HepG2 (cell line): ENCODE data around the gene MFSD11. TPM values are rescaled to one million over a fixed set of nuclear protein-coding genes. Genes with fewer than 3 reads are reported as not detected.

Source experiments
- ATAC-seq: fragments of 200-7000 bp; cut with Tn5 transposase; 3 replicates; pipeline ENCODE4 v1.9.1; 2020; ENCODE audit warnings: mild to moderate bottlenecking, moderate library complexity
- BruUV-seq: library from RNA; stranded (reverse); fragments of 400-500 nt; replicated peaks from 2 replicates; lab custom pipeline; 2021; lab: Mats Ljungman, UMichigan
- CTCF ChIA-PET: fragments of 300-600 bp; formaldehyde crosslinking; extraction: SDS; loops from one replicate; lab custom pipeline; 2021; ENCODE audit warnings: low total read pairs, inconsistent platforms, low intra/inter-chr PET ratio; lab: Yijun Ruan, JAX
- POLR2A ChIA-PET: fragments of 350-600 bp; sonication (Branson Sonifier 250); formaldehyde crosslinking; loops from one replicate; lab custom pipeline; 2020; ENCODE audit warnings: antibody characterized with exemption, inconsistent platforms; lab: Yijun Ruan, JAX
- DNase-seq: peaks from one replicate; pipeline ENCODE4 v3.0.0-alpha.2; 2015; ENCODE audit warnings: low spot score
- FAIRE-seq: peaks from 3 replicates; lab custom pipeline; 2011; peaks lifted over from hg19 to GRCh38; lab: Jason Lieb, UNC
- H2AFZ ChIP-seq: one replicate; pipeline ENCODE4 v1.6.1; 2011; ENCODE audit warnings: low read length, inconsistent platforms
- H3K27ac ChIP-seq: fragments of 300-600 bp; 3 replicates; pipeline ENCODE4 v1.8.0; 2011; ENCODE audit warnings: mixed run types, mild to moderate bottlenecking, mixed read lengths, low read length, inconsistent platforms; ENCODE audit not compliant: insufficient read depth; ENCODE audit errors: extremely low read length
- H3K27me3 ChIP-seq, 2 experiments: fragments of 200-600 bp in 1 of 2; 2 replicates in 1 of 2; 3 replicates in 1 of 2; pipeline versions ENCODE4 v1.6.0 to v1.8.0; 2011; ENCODE audit warnings: low read length in 2 of 2, mild to moderate bottlenecking in 2 of 2, moderate library complexity in 2 of 2, inconsistent platforms in 1 of 2; ENCODE audit not compliant: insufficient read depth in 2 of 2, control insufficient read depth in 1 of 2
- H3K36me3 ChIP-seq, 2 experiments: fragments of 200-600 bp in 1 of 2; replicated peaks in 1 of 2; 2 replicates in 1 of 2; 3 replicates in 1 of 2; pipeline versions ENCODE4 v1.5.1 to v1.8.0; 2011; ENCODE audit warnings: low read length in 2 of 2, inconsistent platforms in 1 of 2; ENCODE audit not compliant: insufficient read depth in 2 of 2, control insufficient read depth in 1 of 2
- H3K4me1 ChIP-seq: 2 replicates; pipeline ENCODE4 v1.5.1; 2012; ENCODE audit warnings: low read length, inconsistent platforms; ENCODE audit not compliant: insufficient read depth
- H3K4me2 ChIP-seq: 2 replicates; pipeline ENCODE4 v1.6.0; 2011; ENCODE audit warnings: low read depth, low read length, inconsistent platforms
- H3K4me3 ChIP-seq, 3 experiments: fragments of 200-600 bp in 1 of 3; sonication (generic), shearing (Covaris generic) in 1 of 3; replicated peaks in 1 of 3; 2 replicates each; pipeline ENCODE4 v1.5.1; 2011 to 2016; ENCODE audit warnings: low read length in 3 of 3, inconsistent platforms in 2 of 3, low read depth in 2 of 3, mild to moderate bottlenecking in 2 of 3, control low read depth in 1 of 3, mixed read lengths in 1 of 3; ENCODE audit not compliant: insufficient read depth in 1 of 3
- H3K79me2 ChIP-seq: one replicate; pipeline ENCODE4 v1.6.1; 2011; ENCODE audit warnings: low read length, inconsistent platforms; ENCODE audit not compliant: insufficient read depth
- H3K9ac ChIP-seq: 2 replicates; pipeline ENCODE4 v1.6.0; 2011; ENCODE audit warnings: mild to moderate bottlenecking, low read depth, low read length, inconsistent platforms; ENCODE audit not compliant: insufficient read depth
- H3K9me3 ChIP-seq: 2 replicates; pipeline ENCODE4 v1.5.1; 2012; ENCODE audit warnings: mild to moderate bottlenecking, low read length
- H4K20me1 ChIP-seq: 2 replicates; pipeline ENCODE4 v1.6.0; 2011; ENCODE audit warnings: inconsistent platforms, mild to moderate bottlenecking, low read length, moderate library complexity; ENCODE audit not compliant: insufficient read depth
- ATAD3A ChIP-seq: sonication (generic); formaldehyde crosslinking; IDR thresholded peaks from 2 replicates; pipeline ENCODE4 v1.4.0; 2020; ENCODE audit warnings: missing genetic modification reagents
- FOXJ3 ChIP-seq: sonication (generic); formaldehyde crosslinking; IDR thresholded peaks from 2 replicates; pipeline ENCODE4 v1.4.0; 2020; ENCODE audit warnings: missing genetic modification reagents, mild to moderate bottlenecking, borderline replicate concordance
- POLR2AphosphoS2 ChIP-seq: IDR thresholded peaks from 2 replicates; pipeline ENCODE4 v1.6.1; 2011; ENCODE audit warnings: low read depth, low read length, improper control_type of control experiment
- ZNF503 ChIP-seq: sonication (generic); formaldehyde crosslinking; IDR thresholded peaks from 2 replicates; pipeline ENCODE4 v1.4.0; 2020; ENCODE audit warnings: missing genetic modification reagents
- ZNF567 ChIP-seq: sonication (generic); formaldehyde crosslinking; IDR thresholded peaks from 2 replicates; pipeline ENCODE4 v1.8.1; 2023; ENCODE audit warnings: mild to moderate bottlenecking, missing genetic modification reagents, borderline replicate concordance
- WGBS: methylation state at CpG from one replicate; pipeline ENCODE4 v1.1.6; 2017; ENCODE audit warnings: low lambda C conversion rate; 5-methylcytosine and 5-hydroxymethylcytosine counted together
- in situ Hi-C: cut with HindIII; loops from 2 replicates; pipeline ENCODE4 v1.10.0; 2017; ENCODE audit warnings: low pct_unique_long_range_greater_than_20kb; ENCODE audit not compliant: extremely low pct_ligation_motif_present
- intact Hi-C: fragments of 100-400 bp; cut with micrococcal nuclease; formaldehyde crosslinking; loops from one replicate; pipeline ENCODE4 v1.10.0; 2022; ENCODE audit not compliant: unreplicated experiment
- polyA plus RNA-seq, 8 experiments: library from polyadenylated mRNA; depleted of rRNA in 3 of 8; stranded (reverse) in 7 of 8; unstranded in 1 of 8; fragments of >200 nt; fragmentation: Illumina TruSeq in 4 of 8; extraction: Trizol in 4 of 8; gene quantifications; 2 replicates each; pipeline versions ENCODE4 v1.2.1 to v1.2.3, GENCODE V29; 2011 to 2016; ENCODE audit warnings: low read depth in 4 of 8, missing spikeins in 1 of 8, mixed read lengths in 1 of 8; ENCODE audit not compliant: insufficient read depth in 1 of 8
- total RNA-seq, 5 experiments: library from RNA; depleted of rRNA; stranded (reverse); fragments of >200 nt; fragmentation: Illumina TruSeq; extraction: Trizol; gene quantifications; 2 replicates each; pipeline ENCODE4 v1.2.3, GENCODE V29; 2016; ENCODE audit warnings: low read depth in 1 of 5

Gene MFSD11
- total and polyA plus RNA-seq, 2 of the 13 experiments (the other 11 are each of a cell fraction or from before 2014, with no cell fraction given): 26.1 to 36.3 TPM

- ATAC-seq (no peak; the same call in 2 of the 3 replicates), DNase-seq (peak; percentile 59), FAIRE-seq (no peak)
- BruUV-seq: no TSS peak
- H3K27me3 ChIP-seq: no peaks in the 10 kb centered on the region
- in situ Hi-C loops: no loop called here
- no peaks in the 10 kb centered on the region for H3K9me3 ChIP-seq
- peaks cover 11 to 37% of the 10 kb centered on the region in 2 experiments; a peak in 4 of 5 replicates for H3K36me3 ChIP-seq
- ChIA-PET CTCF (no interaction called here), POLR2A (no interaction called here)
- H3K4me2 ChIP-seq: no peak overlapping the region
- 0 out of 2 replicates have a peak, but pooled peaks cover 6% of the 10 kb centered on the region for H3K4me1 ChIP-seq
- H3K4me3 ChIP-seq: no peak overlapping the region
- intact Hi-C loops: no loop called here
- 94% methylated on average over 6 of the region's 6 CpGs for WGBS
- H4K20me1 ChIP-seq: no peaks in the 10 kb centered on the region
- H3K27ac ChIP-seq: no peak overlapping the region
- H3K9ac ChIP-seq: no peak overlapping the region
- no peak for TF ChIP-seq FOXJ3
- TF ChIP-seq POLR2AphosphoS2: no peak
- TF ChIP-seq, all 625 proteins: peak for 0
- H2AFZ ChIP-seq: no peak overlapping the region
- H3K79me2 ChIP-seq: no peaks in the 10 kb centered on the region
These were observed 35.1 kb downstream of the MFSD11 start for GRCh38 chr17:76772842-76773525.

- in situ Hi-C loops (no loop called here), intact Hi-C loops (no loop called here)
- Histone ChIP-seq H3K4me2 (no peak overlapping the region), H3K79me2 (no peaks in the 10 kb centered on the region), H3K9ac (no peak overlapping the region), H3K36me3 (peaks cover 13 to 42% of the 10 kb centered on the region in 2 experiments), H3K4me1 (0 out of 2 replicates have a peak, but pooled peaks cover 6% of the 10 kb centered on the region), H3K9me3 (no peaks in the 10 kb centered on the region), H3K4me3 (no peak overlapping the region), H3K27me3 (no peaks in the 10 kb centered on the region), H2AFZ (no peak overlapping the region), H4K20me1 (no peaks in the 10 kb centered on the region), H3K27ac (no peak overlapping the region)
- FAIRE-seq: no peak
- POLR2A ChIA-PET: no interaction called here
- CTCF ChIA-PET: no interaction called here
- no peak for DNase-seq
- WGBS: 94% methylated on average over 10 of the region's 10 CpGs
- BruUV-seq: no TSS peak
- no peak for ATAC-seq
- TF ChIP-seq ZNF503 (CRISPR knock-in tag): no peak
- TF ChIP-seq ATAD3A (CRISPR knock-in tag): no peak
- TF ChIP-seq ZNF567 (CRISPR knock-in tag): no peak
These were observed 37.2 kb downstream of the MFSD11 start for GRCh38 chr17:76775021-76775600.
